K562 (cell line): ENCODE results near the gene GPR68. TPM values are rescaled to one million over a fixed set of nuclear protein-coding genes. Genes with fewer than 3 reads are reported as not detected.

Experiments
- ATAC-seq: fragments of 200-7000 bp; cut with Tn5 transposase; 3 replicates; pipeline ENCODE4 v1.9.1; 2020; ENCODE audit warnings: moderate library complexity
- BruUV-seq: library from RNA; stranded (reverse); fragments of 400-500 nt; replicated peaks from 2 replicates; lab custom pipeline; 2021; lab: Mats Ljungman, UMichigan
- CTCF ChIA-PET: fragments of 300-600 bp; formaldehyde crosslinking; extraction: SDS; loops from one replicate; lab custom pipeline; 2021; ENCODE audit warnings: low intra/inter-chr PET ratio; lab: Yijun Ruan, JAX
- POLR2A ChIA-PET: fragments of 300-600, 350-650 bp; sonication (Branson Sonifier 250); formaldehyde crosslinking; extraction: SDS; loops from one replicate; lab custom pipeline; 2021; ENCODE audit warnings: antibody characterized with exemption, inconsistent platforms; lab: Yijun Ruan, JAX
- DNase-seq, 4 experiments: peaks; one replicate each; pipeline versions ENCODE4 v3.0.0 to v3.0.0-alpha.2; 2011 to 2018; ENCODE audit warnings: low spot score in 3 of 4, mixed read lengths in 3 of 4; ENCODE audit errors: extremely low read depth in 1 of 4
- FAIRE-seq: peaks from 2 replicates; lab custom pipeline; 2011; peaks lifted over from hg19 to GRCh38; lab: Jason Lieb, UNC
- H2AFZ ChIP-seq: 2 replicates; pipeline ENCODE4 v1.6.0; 2011; ENCODE audit warnings: low read depth, low read length, control low read depth, inconsistent platforms
- H3K27ac ChIP-seq: fragments of 200-600 bp; 3 replicates; pipeline ENCODE4 v1.8.0; 2011; ENCODE audit warnings: low read depth, mild to moderate bottlenecking, control low read depth, inconsistent platforms, low read length, moderate library complexity, mixed read lengths; ENCODE audit errors: extremely low read depth
- H3K27me3 ChIP-seq, 2 experiments: fragments of 300-600 bp in 1 of 2; 2 replicates in 1 of 2; 3 replicates in 1 of 2; pipeline versions ENCODE4 v1.6.0 to v1.8.0; 2011; ENCODE audit warnings: inconsistent platforms in 2 of 2, low read length in 2 of 2, mild to moderate bottlenecking in 1 of 2, mixed read lengths in 1 of 2, moderate library complexity in 1 of 2; ENCODE audit not compliant: control insufficient read depth in 2 of 2, insufficient read depth in 2 of 2
- H3K36me3 ChIP-seq: fragments of 300-600 bp; 3 replicates; pipeline ENCODE4 v1.8.0; 2011; ENCODE audit warnings: mild to moderate bottlenecking, low read length, inconsistent platforms; ENCODE audit not compliant: control insufficient read depth, insufficient read depth
- H3K4me1 ChIP-seq, 2 experiments: fragments of 200-600 bp in 1 of 2; replicated peaks in 1 of 2; 2 replicates in 1 of 2; 3 replicates in 1 of 2; pipeline versions ENCODE4 v1.5.1 to v1.8.0; 2011; ENCODE audit warnings: inconsistent platforms in 2 of 2, low read length in 2 of 2, mild to moderate bottlenecking in 1 of 2, mixed read lengths in 1 of 2, moderate library complexity in 1 of 2; ENCODE audit not compliant: control insufficient read depth in 2 of 2, insufficient read depth in 2 of 2
- H3K4me2 ChIP-seq: 2 replicates; pipeline ENCODE4 v1.6.1; 2011; ENCODE audit warnings: low read length, control low read depth, inconsistent platforms, mixed read lengths; ENCODE audit not compliant: insufficient read depth
- H3K4me3 ChIP-seq: fragments of 200-600 bp; sonication (generic), shearing (Covaris generic); 2 replicates; pipeline ENCODE4 v1.5.1; 2016; ENCODE audit warnings: control low read depth, inconsistent platforms
- H3K79me2 ChIP-seq: fragments of 200-600 bp; 3 replicates; pipeline ENCODE4 v1.8.0; 2011; ENCODE audit warnings: low read length, inconsistent platforms; ENCODE audit not compliant: control insufficient read depth, insufficient read depth
- H3K9ac ChIP-seq, 2 experiments: 2 replicates each; pipeline versions ENCODE4 v1.6.0 to v1.6.1; 2011; ENCODE audit warnings: low read depth in 2 of 2, low read length in 2 of 2, control low read depth in 1 of 2, inconsistent platforms in 1 of 2, mild to moderate bottlenecking in 1 of 2, mixed read lengths in 1 of 2; ENCODE audit not compliant: insufficient read depth in 1 of 2
- H3K9me1 ChIP-seq: one replicate; pipeline ENCODE4 v1.6.0; 2011; ENCODE audit warnings: inconsistent platforms, mild to moderate bottlenecking, low read length, moderate library complexity; ENCODE audit not compliant: control insufficient read depth, insufficient read depth
- H3K9me3 ChIP-seq: replicated peaks from 2 replicates; pipeline ENCODE4 v1.5.1; 2011; ENCODE audit warnings: low read depth, low read length, inconsistent platforms; ENCODE audit not compliant: control insufficient read depth, insufficient read depth
- H4K20me1 ChIP-seq: replicated peaks from 2 replicates; pipeline ENCODE4 v1.6.1; 2011; ENCODE audit warnings: low read length, inconsistent platforms, mixed read lengths; ENCODE audit not compliant: control insufficient read depth, insufficient read depth
- DNMT1 ChIP-seq: fragments of 450-650 bp; IDR thresholded peaks from 2 replicates; pipeline ENCODE4 v1.6.1; 2016; ENCODE audit warnings: antibody characterized with exemption, mild to moderate bottlenecking
- EHMT2 ChIP-seq: fragments of 450-650 bp; IDR thresholded peaks from 2 replicates; pipeline ENCODE4 v1.6.1; 2018; ENCODE audit warnings: antibody characterized with exemption
- MAX ChIP-seq: sonication (generic); formaldehyde crosslinking; IDR thresholded peaks from 2 replicates; pipeline ENCODE4 v1.9.0; 2022; ENCODE audit warnings: mild to moderate bottlenecking, missing genetic modification reagents
- RBM17 ChIP-seq: fragments of 200-400 bp; formaldehyde crosslinking; IDR thresholded peaks from 2 replicates; pipeline ENCODE4 v1.6.1; 2017; ENCODE audit warnings: low read depth, mild to moderate bottlenecking, low read length, borderline replicate concordance
- SMC3 ChIP-seq: conservative IDR thresholded peaks from 2 replicates; pipeline ENCODE4 v1.6.1; 2011; ENCODE audit warnings: low read depth, low read length, improper control_type of control experiment; ENCODE audit not compliant: insufficient read depth
- TFE3 ChIP-seq: fragments of 450-650 bp; formaldehyde crosslinking; IDR thresholded peaks from 2 replicates; pipeline ENCODE4 v1.4.0; 2020; ENCODE audit warnings: mild to moderate bottlenecking, mixed read lengths
- ZFX ChIP-seq: sonication (generic); formaldehyde crosslinking; IDR thresholded peaks from 2 replicates; pipeline ENCODE4 v1.8.0; 2022; ENCODE audit warnings: mild to moderate bottlenecking, missing genetic modification reagents, moderate library complexity
- ZNF232 ChIP-seq: sonication (generic); formaldehyde crosslinking; IDR thresholded peaks from 2 replicates; pipeline ENCODE4 v1.8.0; 2022; ENCODE audit warnings: mild to moderate bottlenecking, missing genetic modification reagents
- ZNF766 ChIP-seq: fragments of 200-800 bp; sonication (Bioruptor generic); conservative IDR thresholded peaks from 2 replicates; pipeline ENCODE4 v1.6.1; 2016; ENCODE audit warnings: missing genetic modification characterization, missing compliant biosample characterization
- WGBS: fragments of 100-300 bp; shearing (Covaris generic); methylation state at CpG from one replicate; pipeline ENCODE4 v1.1.6; 2016; ENCODE audit warnings: low coverage, mixed read lengths; ENCODE audit not compliant: insufficient coverage; ENCODE audit errors: missing lambda C conversion rate; 5-methylcytosine and 5-hydroxymethylcytosine counted together
- in situ Hi-C: fragments of 300-500 bp; cut with MboI; formaldehyde crosslinking; loops from 4 replicates; pipeline ENCODE4 v1.15.0; 2018; ENCODE audit warnings: inconsistent platforms, mixed read lengths
- intact Hi-C: fragments of 100-400 bp; cut with micrococcal nuclease; formaldehyde crosslinking; loops from 2 replicates; pipeline ENCODE4 v1.14.2; 2022
- polyA plus RNA-seq, 8 experiments: library from polyadenylated mRNA; depleted of rRNA in 4 of 8; stranded (reverse) in 5 of 8; unstranded in 3 of 8; fragments of >200 nt; fragmentation: Nextera tagmentation in 2 of 8; fragmentation: Illumina TruSeq in 1 of 8; extraction: Ambion mirVana in 2 of 8; extraction: Trizol in 1 of 8; gene quantifications; 2 replicates each; pipeline versions ENCODE4 v1.2.1 to v1.2.3, GENCODE V29; 2011 to 2014; ENCODE audit warnings: inconsistent platforms in 1 of 8, missing spikeins in 1 of 8
- total RNA-seq, 7 experiments: library from RNA; depleted of rRNA in 6 of 7; stranded (reverse); fragments of >200 nt in 6 of 7; fragmentation: Illumina TruSeq in 2 of 7; extraction: Trizol in 2 of 7; gene quantifications; 2 replicates each; pipeline versions ENCODE4 v1.2.1 to v1.2.3, GENCODE V29; 2011 to 2021; ENCODE audit warnings: low replicate concordance in 1 of 7

Gene GPR68
- total and polyA plus RNA-seq, 9 of the 15 experiments (the other 6 are each of a cell fraction or from before 2014, with no cell fraction given), result 0.41 to 9.4 (median 3.7) TPM

GRCh38 chr14:91273273-91273884 lies 28.9 kb upstream of the GPR68 start:
- no TSS peak for BruUV-seq
- H3K4me1 ChIP-seq, result peaks cover 12 to 16% of the 10 kb centered on the region in 2 experiments
- no peak overlapping the region for H2AFZ ChIP-seq
- no peaks in the 10 kb centered on the region for H3K9me1 ChIP-seq
- ATAC-seq (no peak), FAIRE-seq (no peak), DNase-seq (no peak)
- H3K27ac ChIP-seq, result no peak overlapping the region
- intact Hi-C loops, result no loop called here
- H4K20me1 ChIP-seq, result no peaks in the 10 kb centered on the region
- in situ Hi-C loops, result no loop called here
- 98% methylated on average over 11 of the region's 27 CpGs for WGBS
- H3K4me3 ChIP-seq, result no peak overlapping the region
- no peaks in the 10 kb centered on the region for H3K9me3 ChIP-seq
- CTCF ChIA-PET, result no interaction called here
- POLR2A ChIA-PET, result no interaction called here
- no peak overlapping the region for H3K4me2 ChIP-seq
- peaks cover 29% of the 10 kb centered on the region for H3K36me3 ChIP-seq
- TF ChIP-seq TFE3 (CRISPR knock-in tag) (no peak), RBM17 (no peak), MAX (CRISPR knock-in tag) (no peak), ZFX (CRISPR knock-in tag) (no peak), EHMT2 (no peak), DNMT1 (no peak), SMC3 (no peak), ZNF766 (CRISPR knock-in tag) (no peak), ZNF232 (no peak)
- no peaks in the 10 kb centered on the region for H3K79me2 ChIP-seq
- no peaks in the 10 kb centered on the region for H3K27me3 ChIP-seq
- no peak overlapping the region for H3K9ac ChIP-seq
